Measurements from ENCODE around the gene MELK. TPM values are rescaled to one million over a fixed set of nuclear protein-coding genes. Genes with fewer than 3 reads are reported as not detected.
"Not testable (repeated sequence)": the region's sequence is repeated elsewhere in the genome, so short reads cannot be mapped to it uniquely, and the experiment has no call there.

Gene MELK
- total RNA-seq, 2 experiments from 2014 or later: 47.9 to 58.7 TPM

- H3K4me1 ChIP-seq (ENCODE audit: insufficient read depth, low read length, poor library complexity, severe bottlenecking): no peaks in the 10 kb centered on the region
- no peak for TF ChIP-seq EZH2phosphoT487 (IDR thresholded peaks at IDR 0.05; ENCODE audit: borderline replicate concordance, low read depth, low read length)
- no peak for TF ChIP-seq CTCF (conservative IDR thresholded peaks at IDR 0.05; ENCODE audit: low read length)
- DNase-seq (ENCODE audit: low spot score): no peak
- H3K4me2 ChIP-seq (ENCODE audit: low read length): no peak overlapping the region
- H4K20me1 ChIP-seq (ENCODE audit: insufficient read depth, low read length): no peaks in the 10 kb centered on the region
- H3K27ac ChIP-seq (ENCODE audit: low read depth, low read length, poor library complexity, severe bottlenecking): no peak overlapping the region
- H3K79me2 ChIP-seq (ENCODE audit: insufficient read depth, low read depth, low read length): no peaks in the 10 kb centered on the region
- no peaks in the 10 kb centered on the region for H3K9me2 ChIP-seq (ENCODE audit: insufficient read depth, low read length)
- POLR2A ChIA-PET: no interaction called here
- intact Hi-C loops (cut with micrococcal nuclease; ENCODE audit: unreplicated experiment): no loop called here
- no peaks in the 10 kb centered on the region for H3K36me3 ChIP-seq (ENCODE audit: insufficient read depth, low read length)
- BruUV-seq (replicated peaks): no TSS peak
- no peak overlapping the region for H3K4me3 ChIP-seq (ENCODE audit: low read depth, low read length, poor library complexity, severe bottlenecking)
- no peaks in the 10 kb centered on the region for H3K9me3 ChIP-seq (ENCODE audit: low read length)
- CTCF ChIA-PET (ENCODE audit: unreplicated experiment): no interaction called here
- no peak overlapping the region for H2AFZ ChIP-seq (ENCODE audit: low read length)
Measured at GRCh38 chr9:36532353-36532752, 40.3 kb upstream of the MELK start.

- not testable (repeated sequence) for H3K36me3 ChIP-seq (ENCODE audit: insufficient read depth, low read length)
Measured at GRCh38 chr9:36533726-36534125, 39.0 kb upstream of the MELK start.

GRCh38 chr9:36535107-36535506 lies 37.6 kb upstream of the MELK start:
- no peak overlapping the region for H3K4me3 ChIP-seq (ENCODE audit: low read depth, low read length, poor library complexity, severe bottlenecking)
- TF ChIP-seq EZH2phosphoT487 (IDR thresholded peaks at IDR 0.05; ENCODE audit: borderline replicate concordance, low read depth, low read length) (no peak), CTCF (conservative IDR thresholded peaks at IDR 0.05; ENCODE audit: low read length) (no peak)
- no peaks in the 10 kb centered on the region for H3K36me3 ChIP-seq (ENCODE audit: insufficient read depth, low read length)
- no peaks in the 10 kb centered on the region for H3K9me3 ChIP-seq (ENCODE audit: low read length)
- no peak overlapping the region for H3K4me2 ChIP-seq (ENCODE audit: low read length)
- no peak overlapping the region for H2AFZ ChIP-seq (ENCODE audit: low read length)
- no TSS peak for BruUV-seq (replicated peaks)
- H3K4me1 ChIP-seq (ENCODE audit: insufficient read depth, low read length, poor library complexity, severe bottlenecking): no peaks in the 10 kb centered on the region
- no peak for DNase-seq (ENCODE audit: low spot score)
- no peaks in the 10 kb centered on the region for H3K9me2 ChIP-seq (ENCODE audit: insufficient read depth, low read length)
- intact Hi-C loops (cut with micrococcal nuclease; ENCODE audit: unreplicated experiment): no loop called here
- H3K79me2 ChIP-seq (ENCODE audit: insufficient read depth, low read depth, low read length): no peaks in the 10 kb centered on the region
- POLR2A ChIA-PET: no interaction called here
- H3K27ac ChIP-seq (ENCODE audit: low read depth, low read length, poor library complexity, severe bottlenecking): no peak overlapping the region
- no peaks in the 10 kb centered on the region for H4K20me1 ChIP-seq (ENCODE audit: insufficient read depth, low read length)
- CTCF ChIA-PET (ENCODE audit: unreplicated experiment): interaction anchor here (0.6 kb wide), 1 partner anchor 300 kb away, joined by 3 read pairs; no protein-coding TSS in a partner anchor

More at GRCh38 chr9:36533726-36534125, 39.0 kb upstream of the MELK start:
- intact Hi-C loops (cut with micrococcal nuclease; ENCODE audit: unreplicated experiment); DNase-seq (ENCODE audit: low spot score); CTCF ChIA-PET (ENCODE audit: unreplicated experiment); H2AFZ ChIP-seq (ENCODE audit: low read length); H3K4me2 ChIP-seq (ENCODE audit: low read length); H3K4me3 ChIP-seq (ENCODE audit: low read depth, low read length, poor library complexity, severe bottlenecking); H3K4me1 ChIP-seq (ENCODE audit: insufficient read depth, low read length, poor library complexity, severe bottlenecking); H3K27ac ChIP-seq (ENCODE audit: low read depth, low read length, poor library complexity, severe bottlenecking); H4K20me1 ChIP-seq (ENCODE audit: insufficient read depth, low read length); BruUV-seq (replicated peaks); H3K79me2 ChIP-seq (ENCODE audit: insufficient read depth, low read depth, low read length); H3K9me3 ChIP-seq (ENCODE audit: low read length); H3K9me2 ChIP-seq (ENCODE audit: insufficient read depth, low read length); POLR2A ChIA-PET: not testable (repeated sequence)

Measured in OCI-LY7 (cell line).